Muscle layer of colon (tissue), 2 donors: ENCODE measurements around the gene PSG1.
"Not testable (repeated sequence)": the region's sequence is repeated elsewhere in the genome, so short reads cannot be mapped to it uniquely, and the experiment has no call there.

Source experiments
- H3K27ac ChIP-seq: one replicate; pipeline ENCODE4 v1.7.0; 2013; ENCODE audit warnings: low read depth, mild to moderate bottlenecking, low read length, moderate library complexity
- H3K27me3 ChIP-seq, 2 donors: one replicate each; pipeline ENCODE4 v1.7.0; 2013; ENCODE audit warnings: low read length in 2 of 2, mild to moderate bottlenecking in 2 of 2; ENCODE audit not compliant: insufficient read depth in 2 of 2, control insufficient read depth in 1 of 2
- H3K36me3 ChIP-seq: one replicate; pipeline ENCODE4 v1.7.0; 2013; ENCODE audit warnings: mild to moderate bottlenecking, low read length; ENCODE audit not compliant: insufficient read depth
- H3K4me1 ChIP-seq: one replicate; pipeline ENCODE4 v1.7.0; 2013; ENCODE audit warnings: mild to moderate bottlenecking, low read length; ENCODE audit not compliant: insufficient read depth
- H3K4me3 ChIP-seq, 2 donors: one replicate each; pipeline ENCODE4 v1.7.0; 2013; ENCODE audit warnings: low read length in 2 of 2, low read depth in 1 of 2, mild to moderate bottlenecking in 1 of 2, moderate library complexity in 1 of 2
- H3K9ac ChIP-seq: one replicate; pipeline ENCODE4 v1.7.0; 2013; ENCODE audit warnings: low read length
- H3K9me3 ChIP-seq: one replicate; pipeline ENCODE4 v1.7.0; 2013; ENCODE audit warnings: mild to moderate bottlenecking, low read length
- donor health status: abdominal sarcoma.
- donor health status: Adenocarcinoma of cecum.

Gene PSG1

DNA sequence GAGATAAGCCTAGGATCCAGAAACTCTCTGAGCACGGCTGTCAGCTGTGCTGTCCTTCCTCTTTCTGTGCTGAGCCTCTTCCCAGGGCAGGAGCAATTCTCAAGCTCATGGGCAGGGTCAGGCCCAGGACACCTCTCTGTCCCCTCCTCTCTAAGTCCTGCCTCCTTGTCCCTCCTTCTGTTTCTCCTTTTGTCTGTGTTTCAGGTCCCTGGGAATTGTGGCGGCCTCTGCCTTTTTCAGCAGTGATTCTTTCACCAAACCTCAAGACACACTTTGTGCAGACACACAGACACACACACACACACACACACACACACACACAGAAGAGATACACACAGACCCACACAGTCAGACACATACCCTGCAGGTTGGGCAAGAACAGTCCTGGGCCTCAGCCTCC is at the start of gene PSG1:
Gene PSG1 (minus strand): TSS at position 101 of the 400 bp plus-strand sequence. CDS start 132 bp downstream, outside the sequence.
- H3K4me3 ChIP-seq: no peak within 1 kb of the TSS

GRCh38 chr19:42928896-42929295 is 49.4 kb upstream of the PSG1 start:
- no peaks in the 10 kb centered on the region for H3K4me1 ChIP-seq
- H3K36me3 ChIP-seq: no peaks in the 10 kb centered on the region
- no peak overlapping the region for H3K27ac ChIP-seq
- no peaks in the 10 kb centered on the region for H3K9me3 ChIP-seq
- no peaks in the 10 kb centered on the region for H3K27me3 ChIP-seq
- no peak overlapping the region for H3K4me3 ChIP-seq
- no peak overlapping the region for H3K9ac ChIP-seq

More for the DNA sequence above, at the start of gene PSG1:
- no peaks in the 10 kb centered on the region for H3K9me3 ChIP-seq
- H3K36me3 ChIP-seq: no peaks in the 10 kb centered on the region
- H3K9ac ChIP-seq: no peak within 1 kb of the TSS
- no peaks in the 10 kb centered on the region for H3K27me3 ChIP-seq
- no peak within 1 kb of the TSS for H3K27ac ChIP-seq
- no peaks in the 10 kb centered on the region for H3K4me1 ChIP-seq

GRCh38 chr19:42926781-42927180 is 47.3 kb upstream of the PSG1 start:
- no peak overlapping the region for H3K9ac ChIP-seq
- no peak overlapping the region for H3K4me3 ChIP-seq
- H3K36me3 ChIP-seq: no peaks in the 10 kb centered on the region

GRCh38 chr19:42923106-42923505 is 43.6 kb upstream of the PSG1 start:
- H3K36me3 ChIP-seq, H3K4me1 ChIP-seq, H3K9ac ChIP-seq, H3K27ac ChIP-seq, H3K9me3 ChIP-seq, H3K4me3 ChIP-seq, H3K27me3 ChIP-seq: not testable (repeated sequence)

More at GRCh38 chr19:42926781-42927180, 47.3 kb upstream of the PSG1 start:
- H3K9me3 ChIP-seq: no peaks in the 10 kb centered on the region
- no peak overlapping the region for H3K27ac ChIP-seq
- no peaks in the 10 kb centered on the region for H3K4me1 ChIP-seq
- H3K27me3 ChIP-seq: no peaks in the 10 kb centered on the region

GRCh38 chr19:42920971-42921370 is 41.5 kb upstream of the PSG1 start:
- H3K27me3 ChIP-seq, H3K4me1 ChIP-seq, H3K9ac ChIP-seq, H3K27ac ChIP-seq, H3K36me3 ChIP-seq, H3K4me3 ChIP-seq, H3K9me3 ChIP-seq: not testable (repeated sequence)

- H3K27ac ChIP-seq: no peak overlapping the region
- H3K36me3 ChIP-seq: no peaks in the 10 kb centered on the region
- H3K27me3 ChIP-seq: no peaks in the 10 kb centered on the region
- no peaks in the 10 kb centered on the region for H3K9me3 ChIP-seq
- H3K9ac ChIP-seq: no peak overlapping the region
- no peak overlapping the region for H3K4me3 ChIP-seq
- no peaks in the 10 kb centered on the region for H3K4me1 ChIP-seq
These were observed 40.2 kb upstream of the PSG1 start for GRCh38 chr19:42919757-42920079.

GRCh38 chr19:42919070-42919756 is 39.7 kb upstream of the PSG1 start:
- not testable (repeated sequence) for H3K9ac ChIP-seq, H3K4me3 ChIP-seq, H3K27ac ChIP-seq, H3K4me1 ChIP-seq, H3K36me3 ChIP-seq, H3K9me3 ChIP-seq, H3K27me3 ChIP-seq

- H3K27me3 ChIP-seq, H3K27ac ChIP-seq, H3K9me3 ChIP-seq, H3K4me1 ChIP-seq, H3K9ac ChIP-seq, H3K36me3 ChIP-seq, H3K4me3 ChIP-seq: not testable (repeated sequence)
These were observed 39.0 kb upstream of the PSG1 start for GRCh38 chr19:42918377-42919069.

- H3K4me1 ChIP-seq, H3K9ac ChIP-seq, H3K36me3 ChIP-seq, H3K27ac ChIP-seq, H3K4me3 ChIP-seq, H3K9me3 ChIP-seq, H3K27me3 ChIP-seq: not testable (repeated sequence)
These were observed 38.1 kb upstream of the PSG1 start, which contains the start of gene PSG6 for GRCh38 chr19:42917634-42918033. Gene PSG6 (minus strand): TSS chr19:42917894. CDS start chr19:42917792, 102 bp downstream.

DNA sequence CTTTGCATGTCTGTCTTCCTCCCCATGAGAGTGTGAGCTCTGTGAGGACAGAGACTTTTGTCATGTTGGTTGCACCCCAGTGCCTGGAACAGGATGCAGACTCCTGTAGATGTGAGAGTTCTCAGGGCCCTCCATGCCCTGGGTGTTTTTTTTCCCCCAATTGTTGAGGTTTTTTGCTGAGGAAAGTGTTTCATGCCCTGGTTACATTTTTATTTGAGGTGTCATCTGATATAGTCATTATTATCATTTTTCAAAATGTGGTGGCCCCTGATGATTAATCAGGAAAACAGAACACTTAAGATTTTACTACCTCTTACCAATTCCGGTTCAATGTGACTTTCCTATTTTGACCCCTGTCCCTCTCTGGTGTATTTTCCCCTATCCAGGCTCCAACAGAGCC is 37.4 kb upstream of the PSG1 start:
- H3K27ac ChIP-seq, H3K4me1 ChIP-seq, H3K27me3 ChIP-seq, H3K36me3 ChIP-seq, H3K9me3 ChIP-seq, H3K9ac ChIP-seq, H3K4me3 ChIP-seq: not testable (repeated sequence)

DNA sequence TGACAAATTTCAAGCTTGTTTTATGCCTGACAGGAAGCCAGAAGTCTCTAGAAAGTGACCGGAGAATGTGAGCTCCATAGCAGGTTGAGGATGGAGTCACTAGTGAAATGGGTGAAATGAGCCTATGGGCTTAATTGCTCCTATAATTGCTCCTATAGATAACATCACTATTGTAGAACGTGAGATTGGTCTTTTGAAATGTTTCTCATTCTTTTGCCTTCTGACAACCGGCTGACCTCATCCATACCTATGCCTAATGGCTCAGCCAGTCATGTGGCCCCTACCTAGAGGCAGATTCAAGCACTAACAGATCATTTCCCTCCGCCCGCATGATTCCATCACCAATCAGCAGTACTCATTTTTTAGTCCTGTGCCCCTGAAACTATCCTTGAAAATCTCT is 34.0 kb upstream of the PSG1 start:
- not testable (repeated sequence) for H3K27ac ChIP-seq, H3K9me3 ChIP-seq, H3K36me3 ChIP-seq, H3K9ac ChIP-seq, H3K27me3 ChIP-seq, H3K4me3 ChIP-seq, H3K4me1 ChIP-seq

DNA sequence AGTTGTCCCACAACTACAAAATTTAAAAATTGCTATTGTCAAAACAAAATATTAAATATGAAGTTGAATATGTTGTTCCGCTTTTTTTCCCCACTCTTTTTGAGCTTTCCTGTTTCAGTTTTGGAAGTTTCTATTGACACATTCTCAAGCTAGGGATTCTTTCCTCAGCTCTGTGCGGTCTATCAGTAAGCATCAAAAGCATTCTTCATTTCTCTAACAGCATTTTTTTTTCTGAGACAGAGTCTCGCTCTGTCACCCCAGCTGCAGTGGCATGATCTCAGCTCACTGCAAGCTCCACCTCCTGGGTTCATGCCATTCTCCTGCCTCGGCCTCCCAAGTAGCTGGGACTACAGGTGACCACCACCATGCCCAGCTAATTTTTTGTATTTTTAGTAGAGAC is 33.4 kb upstream of the PSG1 start:
- H3K4me1 ChIP-seq, H3K9ac ChIP-seq, H3K27me3 ChIP-seq, H3K27ac ChIP-seq, H3K36me3 ChIP-seq, H3K9me3 ChIP-seq, H3K4me3 ChIP-seq: not testable (repeated sequence)
